HG02938 (cell line): Measurements from ENCODE around the gene MLLT10.
"Not testable (repeated sequence)": the region's sequence is repeated elsewhere in the genome, so short reads cannot be mapped to it uniquely, and the experiment has no call there.

ENCODE experiments used
- ATAC-seq: cut with Tn5 transposase; IDR thresholded peaks from one replicate; pipeline ENCODE4 v1.9.1; 2021; ENCODE audit warnings: mild to moderate bottlenecking, moderate library complexity; ENCODE audit not compliant: unreplicated experiment

Gene MLLT10

DNA sequence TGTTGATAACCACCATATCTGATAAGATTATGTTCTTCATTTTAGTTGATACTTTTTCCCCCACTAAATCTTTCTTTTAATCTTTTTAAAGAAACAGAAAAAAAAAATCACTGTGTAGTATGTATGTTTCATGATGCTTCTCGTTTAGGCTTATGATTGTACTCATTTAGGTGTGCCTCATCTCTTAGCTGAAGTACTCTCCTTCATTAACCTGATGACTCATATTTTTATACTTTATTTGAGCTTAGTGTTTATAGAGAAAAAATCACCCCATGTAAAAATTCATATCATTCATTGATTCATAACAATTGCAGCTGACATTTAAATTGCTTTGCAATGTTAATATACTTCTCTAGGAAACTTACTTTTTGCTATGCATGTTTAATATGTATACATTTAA lies 158.9 kb downstream of the MLLT10 start:
- ATAC-seq = no peak

DNA sequence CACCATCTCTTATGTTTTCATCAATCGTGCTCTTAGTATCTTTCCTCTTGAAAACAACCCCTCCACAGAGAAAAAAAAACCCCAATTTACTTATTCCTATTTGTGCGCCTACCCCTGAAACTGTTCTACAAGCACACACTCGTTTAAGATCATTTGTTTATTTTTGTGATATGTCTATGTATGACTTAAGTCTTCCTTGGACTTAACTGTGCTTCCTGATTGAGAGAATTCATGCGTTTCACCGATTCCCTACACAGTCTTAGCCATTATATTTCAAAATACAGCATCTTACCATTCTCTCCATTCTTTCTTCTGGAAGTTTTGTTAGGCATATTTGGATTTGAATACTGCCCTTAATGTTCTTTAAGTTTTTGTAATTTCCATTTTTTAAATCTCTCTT lies 159.4 kb downstream of the MLLT10 start:
- no peak for ATAC-seq

- ATAC-seq = no peak
Measured at GRCh38 chr10:21694631-21695030, 160.6 kb downstream of the MLLT10 start.

DNA sequence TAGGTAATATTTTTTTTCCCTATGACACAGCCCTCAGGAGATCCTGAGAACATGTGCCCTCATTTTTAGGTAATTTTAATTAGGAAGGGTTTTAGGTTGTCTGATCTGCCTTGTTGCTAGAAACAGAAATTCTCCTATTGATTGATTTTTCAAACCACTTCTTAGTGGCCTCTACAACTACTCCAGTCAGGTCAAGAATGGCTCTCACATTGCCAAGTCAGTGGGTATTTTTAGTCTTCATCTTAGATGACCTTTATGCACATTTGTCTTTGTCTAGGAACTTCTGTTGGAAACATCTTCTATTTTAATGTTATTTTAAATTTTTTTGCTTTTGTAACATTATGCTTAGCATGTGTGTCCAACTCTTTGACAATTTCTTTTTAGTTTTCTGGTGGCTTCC lies 162.3 kb downstream of the MLLT10 start:
- ATAC-seq = no peak

DNA sequence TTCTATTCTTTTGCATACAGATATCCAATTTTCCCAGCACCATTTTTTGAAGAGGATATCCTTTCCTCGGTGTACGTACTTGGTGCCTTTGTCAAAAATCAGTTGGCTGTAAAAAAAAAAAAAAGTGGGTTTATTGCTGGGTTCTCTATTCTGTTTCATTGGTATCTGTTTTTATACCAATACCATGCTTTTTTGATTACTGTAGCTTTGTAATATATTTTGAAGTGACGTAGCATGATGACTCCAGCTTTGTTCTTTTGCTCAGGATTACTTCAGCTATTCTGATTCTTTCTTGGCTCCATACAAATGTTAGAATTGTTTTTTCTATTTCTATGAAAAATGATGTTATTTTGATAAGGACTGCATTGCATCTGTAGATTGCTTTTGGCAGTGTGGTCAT lies 165.5 kb downstream of the MLLT10 start:
- ATAC-seq = no peak

GRCh38 chr10:21700474-21700873 lies 166.4 kb downstream of the MLLT10 start:
- no peak for ATAC-seq

DNA sequence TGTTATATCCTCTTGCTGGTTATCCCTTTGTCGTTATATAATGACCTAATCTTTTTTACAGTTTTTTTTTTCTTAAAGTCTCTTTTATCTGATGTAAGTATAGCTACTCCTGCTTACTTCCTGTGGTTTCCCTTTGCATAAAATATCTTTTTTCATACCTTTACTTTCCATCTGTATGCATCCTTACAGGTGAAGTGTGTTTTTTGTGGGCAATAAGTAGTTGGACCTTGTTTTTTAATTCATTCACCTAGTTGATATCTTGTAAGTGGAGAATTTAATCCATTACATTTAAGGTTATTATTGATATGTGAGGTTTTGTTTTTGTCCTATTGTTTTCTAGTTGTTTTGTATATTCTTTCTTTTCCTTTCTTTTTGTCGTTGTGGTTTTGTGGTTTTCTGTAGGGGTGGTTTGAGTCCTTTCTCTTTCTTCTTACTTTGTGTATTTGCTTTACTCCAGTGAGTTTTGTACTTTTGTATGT lies 168.6 kb downstream of the MLLT10 start:
- peak; percentile 79 for ATAC-seq

- no peak for ATAC-seq
Measured at GRCh38 chr10:21705142-21705827, 171.3 kb downstream of the MLLT10 start.

- ATAC-seq = no peak
Measured at GRCh38 chr10:21705828-21706176, 171.8 kb downstream of the MLLT10 start.

GRCh38 chr10:21707498-21707897 lies 173.5 kb downstream of the MLLT10 start:
- no peak for ATAC-seq

- ATAC-seq = no peak
Measured at GRCh38 chr10:21712975-21713374, 178.9 kb downstream of the MLLT10 start.

DNA sequence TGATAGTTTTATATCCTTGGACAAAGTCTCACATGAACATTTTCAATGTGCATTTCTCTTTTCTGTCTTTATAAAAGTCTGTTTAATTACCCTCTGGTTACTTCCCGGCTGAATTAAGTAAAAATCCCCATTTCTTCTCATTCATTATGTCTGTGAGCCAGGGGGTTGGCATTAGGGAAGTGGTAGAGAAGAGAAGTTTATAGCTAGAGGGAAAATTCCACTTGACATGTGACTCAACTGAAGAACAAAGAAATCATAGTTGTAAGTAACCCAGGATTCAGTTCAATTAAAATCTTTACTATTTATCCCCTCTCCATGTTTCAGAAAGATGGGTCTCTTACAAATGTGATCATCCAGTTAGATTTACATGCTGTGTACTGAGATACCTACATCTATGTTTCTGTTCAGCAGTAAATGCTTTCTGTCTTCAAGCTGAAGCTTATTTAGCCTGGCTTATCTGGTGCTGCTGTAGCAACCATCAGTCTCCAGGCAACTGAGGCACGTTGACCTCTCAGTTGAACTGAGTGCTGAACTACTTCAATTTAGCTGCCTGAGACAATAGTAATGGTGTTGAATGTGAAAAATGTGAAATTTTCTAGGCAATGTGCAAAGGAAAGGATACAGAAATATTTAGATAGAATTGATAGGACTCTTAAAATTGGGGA lies 181.6 kb downstream of the MLLT10 start:
- ATAC-seq = no peak

GRCh38 chr10:21717437-21718054 lies 183.5 kb downstream of the MLLT10 start:
- not testable (repeated sequence) for ATAC-seq

GRCh38 chr10:21719502-21719901 lies 185.5 kb downstream of the MLLT10 start:
- no peak for ATAC-seq

DNA sequence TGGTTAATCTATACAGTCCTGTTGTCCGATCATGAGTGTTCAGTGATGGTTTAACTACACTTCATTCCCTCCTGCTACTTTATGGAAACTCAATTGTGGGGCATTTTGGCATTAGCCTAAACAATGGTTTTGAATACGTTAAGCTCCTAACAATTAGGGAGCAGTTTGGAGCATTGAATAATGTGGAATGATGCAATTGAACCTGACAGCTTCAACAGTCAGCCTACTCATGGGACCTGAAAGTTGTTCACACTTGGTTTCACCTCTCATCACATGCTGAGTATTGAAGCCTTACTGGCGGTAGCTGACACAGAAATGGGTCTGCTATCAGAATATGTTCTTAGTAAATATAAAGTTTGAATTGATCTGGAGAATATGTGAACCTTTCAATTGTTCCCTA lies 186.1 kb downstream of the MLLT10 start:
- ATAC-seq = no peak

- no peak for ATAC-seq
Measured at GRCh38 chr10:21721000-21721665, 187.1 kb downstream of the MLLT10 start.

DNA sequence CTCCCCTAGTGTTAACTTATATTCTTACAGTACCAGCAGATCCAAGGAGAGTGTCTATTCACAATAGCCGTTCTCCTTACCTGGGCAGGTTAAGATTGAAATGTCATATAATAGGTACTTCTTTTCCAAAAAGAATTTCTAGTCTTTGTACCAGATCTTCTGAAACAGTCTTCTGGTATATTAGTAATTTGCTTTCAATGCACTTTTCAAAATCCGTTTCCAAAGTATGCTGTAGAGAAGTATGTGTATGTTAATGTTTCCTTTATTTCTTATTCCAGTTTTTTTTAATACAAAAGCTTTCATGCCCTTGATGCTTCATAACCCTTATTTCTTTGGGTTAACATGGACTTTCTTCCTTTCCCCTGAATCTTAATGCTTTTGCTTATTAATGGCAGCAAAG lies 188.2 kb downstream of the MLLT10 start:
- no peak for ATAC-seq

DNA sequence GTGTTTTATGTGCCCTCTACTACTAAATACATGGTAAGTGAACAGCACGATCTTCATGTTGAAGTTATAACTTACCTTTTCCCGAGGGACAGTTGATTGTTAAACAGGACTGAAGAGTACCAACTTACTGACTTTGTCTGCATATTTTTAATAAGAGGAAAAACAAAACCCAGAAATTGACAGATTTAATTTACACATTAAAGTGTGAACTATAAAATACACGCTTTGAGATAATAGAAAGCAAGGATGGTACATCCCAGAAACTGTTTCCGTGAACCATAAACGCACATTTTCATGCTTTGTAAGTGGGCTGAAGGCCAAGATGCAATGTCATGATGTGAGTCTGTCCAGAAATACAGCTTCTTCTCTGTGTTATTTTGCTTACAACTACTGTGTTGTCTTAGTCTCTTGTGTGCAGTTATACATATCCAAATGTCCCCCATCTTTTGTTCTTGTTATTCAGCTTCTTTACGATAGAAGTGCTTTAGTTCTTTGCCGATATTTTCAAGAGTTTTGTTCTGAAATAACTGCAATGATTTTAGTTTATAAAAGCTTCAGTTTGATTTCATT lies 190.1 kb downstream of the MLLT10 start:
- ATAC-seq = no peak

GRCh38 chr10:21724687-21725367 lies 190.8 kb downstream of the MLLT10 start:
- ATAC-seq = peak; percentile 93

- no peak for ATAC-seq
Measured at GRCh38 chr10:21726601-21727225, 192.7 kb downstream of the MLLT10 start.
